GM15510 (cell line): ENCODE measurements around the gene CCDC69.

Experiments
- POLR2A ChIP-seq: IDR thresholded peaks from 3 replicates; pipeline ENCODE4 v1.6.1; 2011; ENCODE audit warnings: borderline replicate concordance; ENCODE audit not compliant: insufficient read length; ENCODE audit errors: extremely low read depth

CCDC69 gene

GRCh38 chr5:151191661-151192060 lies 32.2 kb downstream of the CCDC69 start:
- no peak for TF ChIP-seq POLR2A

- TF ChIP-seq POLR2A: no peak
These were observed 34.7 kb downstream of the CCDC69 start for GRCh38 chr5:151189151-151189550.

GRCh38 chr5:151186538-151186937 lies 37.4 kb downstream of the CCDC69 start:
- no peak for TF ChIP-seq POLR2A

GRCh38 chr5:151186052-151186451 lies 37.8 kb downstream of the CCDC69 start:
- no peak for TF ChIP-seq POLR2A

- no peak for TF ChIP-seq POLR2A
These were observed 39.4 kb downstream of the CCDC69 start for GRCh38 chr5:151184316-151185042.

GRCh38 chr5:151183456-151184245 lies 40.2 kb downstream of the CCDC69 start:
- no peak for TF ChIP-seq POLR2A

- no peak for TF ChIP-seq POLR2A
These were observed 40.9 kb downstream of the CCDC69 start for GRCh38 chr5:151182976-151183375.

GRCh38 chr5:151182524-151182900 lies 41.4 kb downstream of the CCDC69 start:
- TF ChIP-seq POLR2A: no peak

- no peak for TF ChIP-seq POLR2A
These were observed 41.9 kb downstream of the CCDC69 start for GRCh38 chr5:151181818-151182523.

- no peak for TF ChIP-seq POLR2A
These were observed 43.6 kb downstream of the CCDC69 start for GRCh38 chr5:151180291-151180690.

GRCh38 chr5:151179489-151179840 lies 44.4 kb downstream of the CCDC69 start:
- TF ChIP-seq POLR2A: no peak

- TF ChIP-seq POLR2A: peak; percentile 21
These were observed 45.0 kb downstream of the CCDC69 start for GRCh38 chr5:151178777-151179488.

- TF ChIP-seq POLR2A: no peak
These were observed 45.5 kb downstream of the CCDC69 start for GRCh38 chr5:151178372-151178771.

GRCh38 chr5:151174612-151175101 lies 49.2 kb downstream of the CCDC69 start:
- TF ChIP-seq POLR2A: no peak
